Measurements from ENCODE around the gene QKI.

DNA sequence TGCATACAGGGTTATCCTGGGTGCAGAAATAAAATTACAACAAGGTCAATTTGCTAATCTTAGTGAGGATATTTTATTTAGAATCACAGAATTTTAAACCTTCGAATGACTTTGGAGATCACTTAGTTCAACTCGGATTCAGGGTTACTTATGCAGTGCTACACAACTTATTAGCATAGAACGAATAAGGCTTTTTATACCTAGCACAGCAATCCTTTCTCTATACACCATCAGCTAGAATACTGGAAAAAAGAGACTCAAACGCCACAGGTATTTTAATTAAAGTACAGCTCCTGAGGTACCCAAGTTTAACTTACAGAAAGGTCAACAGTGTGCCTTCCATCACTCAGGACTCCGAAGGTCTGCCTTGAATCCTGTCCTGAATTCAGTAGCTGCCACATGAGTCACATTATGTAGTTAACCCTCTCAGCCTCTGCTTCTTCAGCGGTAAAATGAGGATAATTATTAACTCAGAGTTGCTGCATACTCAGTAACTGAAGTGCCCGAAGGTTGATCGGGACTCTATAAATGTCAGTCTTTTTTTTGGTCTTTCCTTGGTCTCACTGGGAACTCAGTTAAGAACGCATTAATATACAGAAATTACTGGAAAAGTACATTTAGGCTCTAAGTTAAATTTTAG, 6.0 kb upstream of the QKI start:
- no peak for TF ChIP-seq CTCF (IDR thresholded peaks at IDR 0.05; ENCODE audit: low read length)
- TF ChIP-seq EZH2phosphoT487 (IDR thresholded peaks at IDR 0.05; ENCODE audit: low read length): no peak
- no peak for TF ChIP-seq EZH2 (optimal IDR thresholded peaks at IDR 0.05; ENCODE audit: low read depth, low read length)

Measured in MM.1S (cell line).